UCSD-AML1 (cell line): ENCODE results near the gene HFE.
"Not testable (repeated sequence)": the region's sequence is repeated elsewhere in the genome, so short reads cannot be mapped to it uniquely, and the experiment has no call there.

ENCODE experiments used
- DNase-seq: peaks from one replicate; lab custom pipeline; 2025; ENCODE audit not compliant: unreplicated experiment; lab: John Stamatoyannopoulos, UW

HFE gene

DNA sequence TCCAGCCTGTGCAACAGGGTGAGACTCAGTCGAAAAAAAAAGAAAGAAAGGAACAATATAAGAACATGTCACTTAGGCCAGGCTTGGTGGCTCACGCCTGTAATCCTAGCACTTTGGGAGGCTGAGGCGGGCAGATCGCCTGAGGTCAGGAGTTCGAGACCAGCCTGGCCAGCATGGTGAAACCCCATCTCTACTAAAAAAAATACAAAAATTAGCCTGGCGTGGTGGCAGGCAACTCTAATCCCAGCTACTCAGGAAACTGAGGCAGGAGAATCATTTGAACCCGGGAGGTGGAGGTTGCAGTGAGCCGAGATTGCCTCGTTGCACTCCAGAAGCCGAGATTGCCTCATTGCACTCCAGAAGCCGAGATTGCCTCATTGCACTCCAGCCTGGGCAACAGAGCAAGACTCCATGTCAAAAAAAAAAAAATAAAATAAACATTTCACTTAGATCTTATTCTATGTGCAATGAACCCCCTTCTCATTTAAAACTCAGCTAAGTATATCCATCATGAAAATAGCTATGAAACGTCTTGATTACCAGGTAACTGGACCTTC, 28.7 kb upstream of the HFE start:
- not testable (repeated sequence) for DNase-seq

DNA sequence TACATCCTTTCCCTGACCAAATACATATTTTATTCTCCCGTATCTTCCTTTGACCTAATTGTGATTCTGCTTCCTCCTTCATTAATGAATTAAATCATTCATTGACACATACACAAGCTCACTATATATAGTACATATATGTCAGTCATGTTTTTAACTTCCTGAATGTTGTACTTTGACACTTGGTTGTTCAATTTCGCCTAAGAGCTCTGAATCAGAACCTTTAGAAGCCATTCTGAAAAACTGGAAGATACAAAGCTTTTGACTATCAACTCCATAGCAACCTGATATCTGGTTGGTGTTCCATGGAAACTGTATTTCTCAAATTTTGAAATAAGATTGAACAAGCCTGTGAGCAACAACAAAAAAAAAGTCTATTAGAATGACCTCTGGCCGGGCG, 27.3 kb upstream of the HFE start:
- no peak for DNase-seq

DNA sequence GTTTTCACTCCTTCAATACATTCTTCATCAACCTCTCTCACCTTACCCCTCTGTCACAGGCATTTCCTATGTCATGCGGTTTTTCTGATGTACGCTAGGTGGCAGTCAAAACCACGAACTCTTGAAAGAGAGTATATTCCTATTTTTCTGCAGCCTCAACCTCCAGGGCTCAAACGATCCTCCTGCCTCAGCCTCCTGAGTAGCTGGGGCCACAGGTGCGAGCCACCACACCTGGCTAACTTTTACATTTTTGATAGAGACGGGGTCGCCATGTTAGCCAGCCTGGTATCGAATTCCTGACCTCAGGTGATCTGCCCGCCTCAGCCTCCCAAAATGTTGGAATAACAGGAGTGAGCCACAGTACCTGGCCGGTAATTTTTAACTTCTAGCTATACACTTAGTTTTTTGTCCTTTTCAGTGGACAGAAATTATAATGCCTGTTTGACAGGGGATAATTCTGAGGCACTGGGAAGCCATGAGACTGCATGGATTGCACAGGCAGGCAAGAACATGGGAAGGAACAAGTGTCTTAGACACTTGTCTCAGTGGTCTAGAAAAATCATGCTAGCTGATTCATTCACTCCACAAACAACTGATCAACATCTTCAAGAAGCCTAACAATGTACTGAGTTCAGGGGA, 22.5 kb upstream of the HFE start:
- DNase-seq, result no peak

DNA sequence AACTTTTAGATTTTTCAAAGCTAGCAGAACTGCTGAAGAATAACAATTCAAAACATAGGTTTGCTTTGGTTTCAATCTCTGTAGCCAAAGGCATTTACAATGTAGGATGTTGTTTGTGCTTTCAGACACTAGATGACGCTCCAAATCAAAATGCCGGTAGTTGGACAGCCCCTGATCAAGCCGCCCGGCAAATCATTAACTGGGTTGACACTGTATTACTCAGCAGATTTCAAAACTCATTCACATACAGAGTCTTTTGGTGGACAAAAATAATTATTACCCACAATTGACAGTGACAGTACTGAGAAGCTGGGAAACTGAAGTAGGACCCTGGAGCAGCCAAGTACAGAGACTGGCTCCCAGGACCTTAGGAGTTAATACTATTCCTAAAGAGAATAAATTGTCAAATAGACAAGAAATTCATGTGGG, 21.3 kb upstream of the HFE start:
- peak; percentile 34 for DNase-seq

DNA sequence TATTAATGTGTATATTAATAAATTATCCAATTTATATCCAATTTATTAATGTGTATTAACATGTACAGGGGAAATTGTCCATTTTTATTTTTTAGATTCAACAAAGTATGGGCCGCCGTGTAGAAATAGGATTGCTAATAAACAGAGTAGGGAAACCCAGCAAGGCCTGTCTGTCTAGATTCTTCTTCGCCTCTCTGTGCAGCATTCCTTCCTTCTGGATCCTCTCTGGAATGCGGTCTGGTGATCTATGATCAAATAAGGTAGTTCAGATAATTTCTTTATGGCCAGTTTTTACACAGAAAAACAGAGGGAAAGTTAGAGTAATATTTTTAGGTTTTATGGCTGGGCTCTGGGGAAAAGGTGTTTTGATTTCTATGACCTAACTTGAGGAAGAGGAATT, 19.9 kb upstream of the HFE start:
- no peak for DNase-seq

DNA sequence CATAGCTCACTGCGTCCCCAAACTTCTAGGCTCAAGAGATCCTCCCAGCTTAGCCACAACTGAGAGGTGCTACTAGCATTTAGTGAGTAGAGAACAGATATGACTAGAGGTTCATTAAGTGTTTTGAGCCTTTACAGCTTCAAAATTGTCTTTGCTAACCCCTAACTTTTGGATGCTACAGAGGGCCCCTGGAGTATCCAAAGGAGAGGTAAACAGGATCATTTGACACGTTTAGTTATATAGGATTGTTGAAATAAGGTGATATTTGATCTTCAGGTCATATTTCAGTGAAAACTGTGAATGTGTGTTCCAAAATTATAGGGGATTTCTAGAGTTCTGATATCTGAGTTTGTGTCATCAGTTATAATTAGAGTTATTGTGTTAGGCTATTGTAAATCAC, 19.2 kb upstream of the HFE start:
- no peak for DNase-seq

DNA sequence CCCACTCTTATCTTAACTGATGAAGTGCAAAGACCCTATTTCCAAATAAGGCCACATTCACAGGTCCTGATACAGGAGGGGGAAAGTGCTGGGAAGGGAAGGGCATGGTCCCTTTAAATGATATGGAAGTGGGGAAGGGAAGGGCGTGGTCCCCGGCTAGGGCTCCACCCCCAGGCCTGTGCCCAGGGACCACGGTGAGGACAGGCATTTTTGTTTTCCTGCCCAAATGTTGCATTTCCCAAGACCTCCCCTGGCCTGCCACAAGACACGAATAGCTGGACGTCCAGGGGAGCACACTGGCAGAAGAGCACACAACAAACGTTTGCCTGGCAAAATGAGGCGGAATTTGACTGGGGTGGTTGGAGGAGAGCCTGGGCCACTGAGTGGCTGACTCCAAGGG, 16.1 kb upstream of the HFE start:
- no peak for DNase-seq

DNA sequence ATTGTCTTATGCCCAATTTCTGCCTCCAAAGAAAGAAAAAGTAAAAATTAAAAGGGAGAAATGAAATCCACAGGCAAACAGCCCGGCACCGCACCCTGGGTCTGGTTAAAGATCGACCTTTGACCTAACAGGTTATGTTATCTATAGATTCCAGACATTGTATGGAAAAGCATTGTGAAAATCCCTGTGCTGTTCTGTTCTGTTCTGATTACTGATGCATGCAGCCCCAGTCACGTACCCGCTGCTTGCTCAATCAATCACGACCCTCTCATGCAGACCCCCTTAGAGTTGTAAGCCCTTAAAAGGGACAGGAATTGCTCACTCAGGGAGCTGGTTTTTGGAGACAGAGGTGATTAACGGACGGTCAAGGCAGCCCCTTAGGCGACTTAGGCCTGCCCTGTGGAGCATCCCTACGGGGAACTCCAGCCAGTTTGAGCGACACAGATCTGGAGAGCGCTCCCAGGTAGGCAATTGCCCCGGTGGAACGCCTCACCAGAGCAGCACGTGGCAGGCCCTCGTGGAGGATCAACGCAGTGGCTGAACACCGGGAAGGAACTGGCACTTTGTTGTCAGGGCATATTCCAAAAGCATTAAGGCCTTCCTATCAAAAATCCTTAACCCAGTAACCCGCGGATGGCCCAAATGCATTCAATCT, 12.0 kb upstream of the HFE start:
- DNase-seq, result no peak

DNA sequence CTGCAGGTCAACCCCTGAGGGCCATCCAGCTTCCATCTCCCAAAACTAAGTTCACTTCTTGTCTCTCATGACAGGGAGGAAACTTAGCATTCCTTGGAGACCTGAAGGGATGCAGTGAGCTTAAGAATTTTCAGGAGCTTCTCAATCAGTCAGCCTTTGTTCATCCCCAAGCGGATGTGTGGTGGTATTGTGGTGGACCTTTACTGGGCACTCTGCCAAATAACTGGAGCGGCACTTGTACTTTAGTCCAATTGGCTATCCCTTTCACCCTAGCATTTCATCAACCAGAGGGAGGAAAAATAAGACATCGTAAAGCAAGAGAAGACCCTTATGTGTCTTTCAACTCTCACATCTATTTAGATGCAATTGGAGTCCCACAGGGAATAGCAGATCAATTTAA, 9.2 kb upstream of the HFE start:
- not testable (repeated sequence) for DNase-seq

DNA sequence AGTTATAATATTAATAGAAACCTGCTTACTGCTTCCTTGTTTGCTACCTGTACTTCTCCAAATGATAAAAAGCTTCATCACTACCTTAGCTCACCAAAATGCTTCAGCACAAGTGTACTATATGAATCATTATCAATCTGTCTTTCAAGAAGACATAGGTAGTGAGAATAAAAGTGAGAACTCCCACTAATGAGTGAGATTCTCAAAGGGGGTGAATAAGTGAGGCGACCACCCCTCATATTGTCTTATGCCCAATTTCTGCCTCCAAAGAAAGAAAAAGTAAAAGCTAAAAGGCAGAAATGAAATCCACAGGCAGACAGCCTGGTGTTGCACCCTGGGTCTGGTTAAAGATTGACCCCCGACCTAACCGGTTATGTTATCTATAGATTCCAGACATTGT, 6.1 kb upstream of the HFE start:
- not testable (repeated sequence) for DNase-seq

DNA sequence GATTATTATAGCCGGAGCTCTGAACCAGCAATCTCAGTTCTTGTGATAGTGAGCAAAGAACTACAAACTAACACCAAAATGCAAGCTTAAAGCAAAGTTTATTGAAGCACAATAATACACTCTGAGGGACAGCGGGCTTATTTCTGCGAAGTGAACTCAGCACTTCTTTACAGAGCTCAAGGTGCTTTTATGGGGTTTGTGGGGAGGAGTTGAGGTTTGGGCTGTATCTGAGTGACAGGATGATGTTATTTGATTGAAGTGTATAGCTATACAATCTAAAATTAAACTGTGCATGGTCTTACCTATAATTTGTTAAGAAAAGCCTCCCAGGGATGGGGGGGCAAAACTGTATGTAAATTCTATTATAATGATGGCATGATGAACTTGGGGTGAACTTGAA, 1.0 kb upstream of the HFE start:
- DNase-seq, result no peak

DNA sequence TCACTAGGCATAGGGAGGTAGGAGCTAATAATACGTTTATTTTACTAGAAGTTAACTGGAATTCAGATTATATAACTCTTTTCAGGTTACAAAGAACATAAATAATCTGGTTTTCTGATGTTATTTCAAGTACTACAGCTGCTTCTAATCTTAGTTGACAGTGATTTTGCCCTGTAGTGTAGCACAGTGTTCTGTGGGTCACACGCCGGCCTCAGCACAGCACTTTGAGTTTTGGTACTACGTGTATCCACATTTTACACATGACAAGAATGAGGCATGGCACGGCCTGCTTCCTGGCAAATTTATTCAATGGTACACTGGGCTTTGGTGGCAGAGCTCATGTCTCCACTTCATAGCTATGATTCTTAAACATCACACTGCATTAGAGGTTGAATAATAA, 1.1 kb downstream of the HFE start:
- no peak for DNase-seq

DNA sequence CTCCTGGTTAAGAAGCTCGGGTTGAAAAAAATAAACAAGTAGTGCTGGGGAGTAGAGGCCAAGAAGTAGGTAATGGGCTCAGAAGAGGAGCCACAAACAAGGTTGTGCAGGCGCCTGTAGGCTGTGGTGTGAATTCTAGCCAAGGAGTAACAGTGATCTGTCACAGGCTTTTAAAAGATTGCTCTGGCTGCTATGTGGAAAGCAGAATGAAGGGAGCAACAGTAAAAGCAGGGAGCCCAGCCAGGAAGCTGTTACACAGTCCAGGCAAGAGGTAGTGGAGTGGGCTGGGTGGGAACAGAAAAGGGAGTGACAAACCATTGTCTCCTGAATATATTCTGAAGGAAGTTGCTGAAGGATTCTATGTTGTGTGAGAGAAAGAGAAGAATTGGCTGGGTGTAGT, 2.0 kb downstream of the HFE start:
- no peak for DNase-seq

DNA sequence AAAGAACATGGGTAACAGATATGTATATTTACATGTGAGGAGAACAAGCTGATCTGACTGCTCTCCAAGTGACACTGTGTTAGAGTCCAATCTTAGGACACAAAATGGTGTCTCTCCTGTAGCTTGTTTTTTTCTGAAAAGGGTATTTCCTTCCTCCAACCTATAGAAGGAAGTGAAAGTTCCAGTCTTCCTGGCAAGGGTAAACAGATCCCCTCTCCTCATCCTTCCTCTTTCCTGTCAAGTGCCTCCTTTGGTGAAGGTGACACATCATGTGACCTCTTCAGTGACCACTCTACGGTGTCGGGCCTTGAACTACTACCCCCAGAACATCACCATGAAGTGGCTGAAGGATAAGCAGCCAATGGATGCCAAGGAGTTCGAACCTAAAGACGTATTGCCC, 5.2 kb downstream of the HFE start:
- no peak for DNase-seq

DNA sequence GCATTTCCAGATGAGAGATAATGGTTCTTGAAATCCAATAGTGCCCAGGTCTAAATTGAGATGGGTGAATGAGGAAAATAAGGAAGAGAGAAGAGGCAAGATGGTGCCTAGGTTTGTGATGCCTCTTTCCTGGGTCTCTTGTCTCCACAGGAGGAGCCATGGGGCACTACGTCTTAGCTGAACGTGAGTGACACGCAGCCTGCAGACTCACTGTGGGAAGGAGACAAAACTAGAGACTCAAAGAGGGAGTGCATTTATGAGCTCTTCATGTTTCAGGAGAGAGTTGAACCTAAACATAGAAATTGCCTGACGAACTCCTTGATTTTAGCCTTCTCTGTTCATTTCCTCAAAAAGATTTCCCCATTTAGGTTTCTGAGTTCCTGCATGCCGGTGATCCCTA, 6.8 kb downstream of the HFE start:
- no peak for DNase-seq

DNA sequence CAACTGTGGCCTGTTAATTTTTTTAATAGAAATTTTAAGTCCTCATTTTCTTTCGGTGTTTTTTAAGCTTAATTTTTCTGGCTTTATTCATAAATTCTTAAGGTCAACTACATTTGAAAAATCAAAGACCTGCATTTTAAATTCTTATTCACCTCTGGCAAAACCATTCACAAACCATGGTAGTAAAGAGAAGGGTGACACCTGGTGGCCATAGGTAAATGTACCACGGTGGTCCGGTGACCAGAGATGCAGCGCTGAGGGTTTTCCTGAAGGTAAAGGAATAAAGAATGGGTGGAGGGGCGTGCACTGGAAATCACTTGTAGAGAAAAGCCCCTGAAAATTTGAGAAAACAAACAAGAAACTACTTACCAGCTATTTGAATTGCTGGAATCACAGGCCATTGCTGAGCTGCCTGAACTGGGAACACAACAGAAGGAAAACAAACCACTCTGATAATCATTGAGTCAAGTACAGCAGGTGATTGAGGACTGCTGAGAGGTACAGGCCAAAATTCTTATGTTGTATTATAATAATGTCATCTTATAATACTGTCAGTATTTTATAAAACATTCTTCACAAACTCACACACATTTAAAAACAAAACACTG, 10.1 kb downstream of the HFE start:
- peak; percentile 31 for DNase-seq

DNA sequence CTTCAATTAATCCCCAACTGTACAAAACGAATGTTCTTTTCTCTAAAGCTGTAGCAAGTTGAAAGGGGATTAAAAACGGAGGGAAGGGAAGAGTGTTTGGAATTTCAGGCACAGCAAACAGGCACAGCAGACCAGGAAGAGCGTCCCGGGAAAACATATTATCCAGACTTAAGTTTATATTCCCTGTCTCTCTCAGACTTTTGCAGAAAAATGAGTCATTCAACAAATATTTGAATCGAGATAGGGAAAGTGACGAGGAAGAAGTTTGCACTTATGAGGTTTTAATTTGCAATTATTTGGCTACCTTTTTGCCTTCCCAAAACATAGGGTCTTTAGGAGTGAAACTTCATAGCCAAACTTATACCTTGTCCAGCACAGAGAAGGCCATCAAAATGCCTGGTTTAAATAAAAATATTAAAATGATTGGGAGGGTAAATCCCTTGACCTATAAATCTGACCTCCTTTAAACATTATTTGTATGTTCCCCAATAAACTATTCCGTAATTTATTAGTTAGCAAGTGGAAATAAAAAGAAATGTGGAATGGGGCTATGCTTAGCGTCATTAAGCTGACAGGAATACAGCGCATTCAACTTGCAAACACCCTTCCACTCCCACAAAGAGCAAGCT, 16.0 kb downstream of the HFE start:
- DNase-seq, result no peak

DNA sequence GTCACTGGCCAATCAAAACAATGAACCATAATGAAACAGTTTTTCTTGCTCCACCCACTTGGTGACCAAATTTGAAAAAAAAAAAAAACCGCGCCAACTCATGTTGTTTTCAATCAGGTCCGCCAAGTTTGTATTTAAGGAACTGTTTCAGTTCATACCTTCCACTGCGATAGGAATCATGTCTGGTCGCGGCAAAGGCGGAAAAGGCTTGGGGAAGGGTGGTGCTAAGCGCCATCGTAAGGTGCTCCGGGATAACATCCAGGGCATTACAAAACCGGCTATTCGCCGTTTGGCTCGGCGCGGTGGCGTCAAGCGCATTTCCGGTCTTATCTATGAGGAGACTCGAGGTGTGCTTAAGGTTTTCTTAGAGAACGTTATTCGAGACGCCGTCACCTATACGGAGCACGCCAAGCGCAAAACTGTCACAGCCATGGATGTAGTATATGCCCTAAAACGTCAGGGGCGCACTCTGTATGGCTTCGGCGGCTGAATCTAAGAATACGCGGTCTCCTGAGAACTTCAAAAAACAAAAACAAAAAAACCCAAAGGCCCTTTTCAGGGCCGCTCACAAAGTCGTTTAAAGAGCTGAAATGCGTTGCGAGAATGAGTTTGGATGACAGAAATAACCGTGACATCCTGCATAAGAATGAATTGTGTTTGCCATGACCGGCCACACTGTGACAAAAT, 16.7 kb downstream of the HFE start:
- peak; percentile 92 for DNase-seq

DNA sequence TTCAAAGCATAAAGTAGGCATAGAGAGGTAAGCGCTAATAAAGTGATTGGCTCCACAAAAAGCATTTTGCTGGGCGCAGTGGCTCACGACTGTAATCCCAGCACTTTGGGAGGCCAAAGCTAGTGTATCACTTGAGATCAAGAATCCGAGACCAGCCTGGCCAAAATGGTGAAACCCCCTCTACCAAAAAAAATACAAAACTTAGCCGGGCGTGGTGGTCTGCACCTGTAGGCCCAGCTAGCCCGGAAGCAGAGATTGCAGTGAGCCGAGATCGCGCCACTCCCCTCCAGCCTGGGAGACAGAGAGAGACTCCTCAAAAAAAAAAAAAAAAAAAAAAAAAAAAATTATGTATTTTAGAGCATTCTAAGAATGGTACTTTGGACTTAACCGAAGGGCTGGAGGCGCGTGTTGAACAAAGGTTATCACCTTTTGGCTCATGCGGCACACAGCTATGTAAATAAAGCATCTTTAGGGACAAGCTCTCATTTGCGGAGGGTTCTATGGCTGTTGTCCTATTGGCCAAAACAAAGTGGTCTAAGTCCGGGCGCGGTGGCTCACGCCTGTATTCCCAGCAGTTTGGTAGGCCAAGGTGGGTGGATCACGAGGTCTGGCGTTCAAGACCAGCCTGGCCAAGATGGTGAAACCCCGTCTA, 17.4 kb downstream of the HFE start:
- peak; percentile 67 for DNase-seq

DNA sequence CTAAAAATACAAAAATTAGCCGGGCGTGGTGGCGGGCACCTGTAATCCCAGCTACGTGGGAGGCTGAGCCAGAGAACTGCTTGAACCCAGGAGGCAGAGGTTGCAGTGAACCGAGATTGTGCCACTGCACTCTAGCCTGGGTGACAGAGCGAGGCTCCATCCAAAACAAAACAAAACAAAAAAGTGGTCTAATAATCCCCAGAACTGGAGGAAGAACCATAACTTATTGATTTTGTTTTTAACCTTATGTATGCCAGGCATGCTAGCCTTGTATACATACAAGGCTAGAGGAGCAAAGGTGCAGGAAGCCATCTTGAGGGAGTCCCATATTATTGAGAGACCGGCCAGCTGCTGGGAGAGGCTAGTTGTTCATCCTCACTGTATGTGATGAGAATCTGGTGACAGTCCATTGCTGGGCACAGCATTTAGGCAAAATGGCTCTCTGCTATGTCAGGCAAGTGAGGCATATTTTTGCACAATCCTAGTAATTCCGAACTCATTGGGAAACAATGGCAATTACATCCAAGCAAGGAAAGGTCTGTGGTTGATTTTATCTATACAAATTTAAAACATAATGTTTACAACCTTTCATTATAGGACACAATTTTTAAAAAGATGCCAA, 18.0 kb downstream of the HFE start:
- DNase-seq, result no peak
